Stimulated activated CD4-positive, alpha-beta T cell treated with anti-CD3 and anti-CD28 coated beads, Interleukin-4, amount 100 ng/mL, for 4 hours (primary cell): ENCODE data around the gene PLEKHA6.
"Not testable (repeated sequence)": the region's sequence is repeated elsewhere in the genome, so short reads cannot be mapped to it uniquely, and the experiment has no call there.

Experiments used
- DNase-seq, 2 experiments: peaks; one replicate each; pipeline ENCODE4 v3.0.0-alpha.2; 2020

The PLEKHA6 gene

GRCh38 chr1:204258213-204259115 lies 101.3 kb downstream of the PLEKHA6 start:
- peak in 1 of 2 experiments; percentile 19 for DNase-seq

GRCh38 chr1:204257446-204257845 lies 102.3 kb downstream of the PLEKHA6 start:
- DNase-seq, result no peak

GRCh38 chr1:204256531-204256930 lies 103.2 kb downstream of the PLEKHA6 start:
- no peak for DNase-seq

- DNase-seq, result no peak
These were observed 103.8 kb downstream of the PLEKHA6 start for GRCh38 chr1:204255966-204256365.

- no peak for DNase-seq
These were observed 104.5 kb downstream of the PLEKHA6 start for GRCh38 chr1:204255225-204255624.

- DNase-seq, result no peak
These were observed 105.6 kb downstream of the PLEKHA6 start for GRCh38 chr1:204254031-204254661.

- DNase-seq, result no peak
These were observed 107.6 kb downstream of the PLEKHA6 start for GRCh38 chr1:204251926-204252689.

GRCh38 chr1:204251286-204251685 lies 108.4 kb downstream of the PLEKHA6 start:
- DNase-seq, result no peak

GRCh38 chr1:204250428-204251030 lies 109.2 kb downstream of the PLEKHA6 start:
- no peak for DNase-seq

- no peak for DNase-seq
These were observed 109.8 kb downstream of the PLEKHA6 start for GRCh38 chr1:204249736-204250427.

GRCh38 chr1:204248954-204249353 lies 110.8 kb downstream of the PLEKHA6 start:
- DNase-seq, result no peak

GRCh38 chr1:204246876-204247275 lies 112.9 kb downstream of the PLEKHA6 start:
- no peak for DNase-seq

GRCh38 chr1:204242920-204243319 lies 116.8 kb downstream of the PLEKHA6 start:
- no peak for DNase-seq

- no peak for DNase-seq
These were observed 117.8 kb downstream of the PLEKHA6 start for GRCh38 chr1:204241914-204242313.

- DNase-seq, result no peak
These were observed 118.7 kb downstream of the PLEKHA6 start for GRCh38 chr1:204241050-204241449.

GRCh38 chr1:204240233-204240632 lies 119.5 kb downstream of the PLEKHA6 start:
- DNase-seq, result no peak

- not testable (repeated sequence) for DNase-seq
These were observed 120.3 kb downstream of the PLEKHA6 start for GRCh38 chr1:204239401-204239800.

- DNase-seq, result not testable (repeated sequence)
These were observed 121.2 kb downstream of the PLEKHA6 start for GRCh38 chr1:204238520-204238919.

- not testable (repeated sequence) for DNase-seq
These were observed 122.2 kb downstream of the PLEKHA6 start for GRCh38 chr1:204237515-204237914.

- DNase-seq, result no peak
These were observed 127.2 kb downstream of the PLEKHA6 start for GRCh38 chr1:204232526-204232925.

- no peak for DNase-seq
These were observed 129.5 kb downstream of the PLEKHA6 start for GRCh38 chr1:204230211-204230610.

- no peak for DNase-seq
These were observed 130.8 kb downstream of the PLEKHA6 start for GRCh38 chr1:204228896-204229295.
